GM12891 (cell line): ENCODE measurements around the gene NCOA3.

Experiments
- DNase-seq: peaks from one replicate; pipeline ENCODE4 v3.0.0; 2011; ENCODE audit warnings: low spot score; ENCODE audit not compliant: insufficient read length
- FAIRE-seq: peaks from 2 replicates; lab custom pipeline; 2011; peaks lifted over from hg19 to GRCh38; lab: Jason Lieb, UNC
- PAX5 ChIP-seq: IDR thresholded peaks from 2 replicates; pipeline ENCODE4 v1.6.1; 2011; ENCODE audit warnings: low read length, moderate library complexity, mild to moderate bottlenecking; ENCODE audit not compliant: insufficient read depth, severe bottlenecking
- POLR2A ChIP-seq: IDR thresholded peaks from 2 replicates; pipeline ENCODE4 v1.6.1; 2011; ENCODE audit warnings: low read depth, low read length, control low read depth
- POLR2AphosphoS5 ChIP-seq: IDR thresholded peaks from 2 replicates; pipeline ENCODE4 v1.6.1; 2011; ENCODE audit warnings: low read depth, low read length, control low read depth
- POU2F2 ChIP-seq: IDR thresholded peaks from 2 replicates; pipeline ENCODE4 v1.6.1; 2011; ENCODE audit warnings: low read depth, mild to moderate bottlenecking, control low read depth, low read length, moderate library complexity
- SPI1 ChIP-seq: IDR thresholded peaks from 2 replicates; pipeline ENCODE4 v1.6.1; 2011; ENCODE audit warnings: low read depth, low read length, control low read depth
- TAF1 ChIP-seq: IDR thresholded peaks from 2 replicates; pipeline ENCODE4 v1.6.1; 2011; ENCODE audit warnings: low read depth, low read length, control low read depth

The NCOA3 gene

DNA sequence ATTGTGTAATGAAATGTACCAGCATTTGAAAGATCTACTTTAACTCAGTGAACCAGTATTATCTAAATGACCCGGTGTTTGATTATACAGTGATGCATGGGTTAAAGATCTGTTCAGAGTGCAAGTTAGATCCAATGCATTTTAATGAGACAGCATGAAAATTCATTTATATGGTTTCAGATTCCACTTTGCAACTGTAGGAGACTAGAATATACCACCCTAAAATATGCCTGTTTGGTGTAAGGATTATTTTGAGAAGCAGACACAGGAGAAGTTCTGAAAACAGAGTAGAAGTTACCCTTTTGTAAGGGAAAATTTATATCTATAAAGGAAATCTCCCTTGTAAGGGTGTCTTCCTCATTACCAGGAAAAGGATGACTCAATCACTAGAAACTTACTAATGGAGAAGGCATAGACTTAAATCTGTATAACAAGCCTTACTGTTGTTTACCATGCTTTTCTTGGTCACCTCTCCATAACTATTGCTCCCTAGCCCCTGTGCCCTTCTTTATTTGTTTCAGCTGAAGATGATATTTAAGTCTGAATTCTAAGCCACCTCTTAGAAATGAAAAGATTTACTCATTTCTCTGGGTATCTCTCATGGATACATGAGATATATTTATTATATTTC, 105.4 kb downstream of the NCOA3 start:
- no peak for DNase-seq
- FAIRE-seq: no peak

GRCh38 chr20:47609001-47609400, 107.3 kb downstream of the NCOA3 start:
- no peak for DNase-seq
- FAIRE-seq: no peak
- TF ChIP-seq POLR2AphosphoS5 (no peak), TAF1 (no peak), SPI1 (no peak), PAX5 (no peak), POLR2A (no peak), POU2F2 (no peak)

More for the DNA sequence above, 105.4 kb downstream of the NCOA3 start:
- TF ChIP-seq SPI1 (no peak), POLR2A (no peak), POLR2AphosphoS5 (no peak), TAF1 (no peak), PAX5 (no peak), POU2F2 (no peak)

- FAIRE-seq (no peak), DNase-seq (no peak)
- no peak for TF ChIP-seq POLR2AphosphoS5
- no peak for TF ChIP-seq POU2F2
- no peak for TF ChIP-seq SPI1
- TF ChIP-seq TAF1: no peak
- TF ChIP-seq POLR2A: no peak
- no peak for TF ChIP-seq PAX5
Measured at GRCh38 chr20:47610247-47610944, 108.7 kb downstream of the NCOA3 start.

GRCh38 chr20:47610945-47611250, 109.2 kb downstream of the NCOA3 start:
- FAIRE-seq (no peak), DNase-seq (no peak)
- TF ChIP-seq PAX5: no peak

DNA sequence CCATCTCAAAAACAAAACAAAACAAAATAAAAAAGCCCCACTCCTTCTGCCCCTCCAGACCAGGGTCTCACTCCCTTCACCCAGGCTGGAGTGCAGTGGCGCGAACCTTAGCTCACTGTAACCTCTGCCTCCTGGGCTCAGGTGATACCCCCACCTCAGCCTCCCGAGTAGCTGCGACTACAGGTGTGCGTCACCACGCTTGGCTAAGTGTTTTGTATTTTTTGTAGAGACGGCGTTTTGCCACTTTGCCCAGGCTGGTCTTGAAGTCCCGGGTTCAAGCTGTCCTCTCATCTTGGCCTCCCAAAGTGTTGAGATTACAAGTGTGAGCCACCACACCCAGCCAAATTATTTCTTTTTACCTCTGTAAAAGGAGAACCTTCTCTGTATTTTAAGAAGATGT, 110.1 kb downstream of the NCOA3 start:
- FAIRE-seq: no peak
- TF ChIP-seq TAF1: no peak
- TF ChIP-seq POLR2AphosphoS5: no peak
- TF ChIP-seq POLR2A: no peak
- TF ChIP-seq PAX5: no peak
- TF ChIP-seq POU2F2: no peak
- TF ChIP-seq SPI1: no peak
- no peak for DNase-seq

DNA sequence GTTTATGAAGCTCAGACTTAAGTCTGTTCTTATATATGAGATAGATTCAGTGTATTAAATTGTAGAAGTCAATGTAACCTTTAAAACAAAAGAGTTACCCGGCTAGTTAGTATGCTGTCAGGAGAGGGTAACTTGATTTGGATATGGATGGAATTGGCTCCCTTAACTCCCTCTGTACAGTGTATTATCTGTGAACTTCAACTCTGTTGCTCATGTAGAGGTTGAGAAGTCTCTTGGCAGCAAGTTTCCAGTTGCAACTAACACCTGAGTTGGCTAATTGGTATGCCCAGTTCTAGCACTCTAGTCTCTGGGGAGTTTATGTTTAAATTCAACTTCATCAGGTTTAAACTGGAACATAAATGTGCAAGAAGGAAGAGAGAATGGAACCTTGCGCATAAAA, 111.0 kb downstream of the NCOA3 start:
- TF ChIP-seq PAX5 (no peak), TAF1 (no peak), POU2F2 (no peak), POLR2AphosphoS5 (no peak), SPI1 (no peak), POLR2A (no peak)
- FAIRE-seq (no peak), DNase-seq (no peak)

GRCh38 chr20:47614703-47615309, 113.1 kb downstream of the NCOA3 start:
- FAIRE-seq (no peak), DNase-seq (no peak)
- TF ChIP-seq POLR2AphosphoS5: no peak
- TF ChIP-seq PAX5: no peak
- no peak for TF ChIP-seq SPI1
- TF ChIP-seq TAF1: no peak
- TF ChIP-seq POLR2A: no peak
- no peak for TF ChIP-seq POU2F2

GRCh38 chr20:47618479-47618878, 116.8 kb downstream of the NCOA3 start:
- TF ChIP-seq TAF1 (no peak), SPI1 (no peak), PAX5 (no peak), POLR2AphosphoS5 (no peak), POU2F2 (no peak), POLR2A (no peak)
- DNase-seq: no peak
- FAIRE-seq: no peak

- no peak for TF ChIP-seq POLR2AphosphoS5
- no peak for TF ChIP-seq SPI1
- TF ChIP-seq POLR2A: no peak
- no peak for TF ChIP-seq PAX5
- TF ChIP-seq POU2F2: no peak
- no peak for TF ChIP-seq TAF1
- FAIRE-seq (no peak), DNase-seq (no peak)
Measured at GRCh38 chr20:47620808-47621805, 119.4 kb downstream of the NCOA3 start.
